Activated CD4-positive, alpha-beta T cell treated with anti-CD3 and anti-CD28 coated beads for 4 hours (primary cell): ENCODE data around the gene ATF6B.

Source experiments
- DNase-seq, 2 donors: peaks; one replicate each; pipeline ENCODE4 v3.0.0-alpha.2; 2020

ATF6B gene

GRCh38 chr6:32127717-32128592, at the start of gene ATF6B:
TSS of gene ATF6B (minus strand) at chr6:32128246. CDS start at chr6:32128207, 39 bp downstream.
- DNase-seq: peak; percentile 96 to 99

- peak in 1 of 2 donors; percentile 31 for DNase-seq
Measured at GRCh38 chr6:32177183-32177787, 49.2 kb upstream of the ATF6B start.

GRCh38 chr6:32176476-32177182, 48.6 kb upstream of the ATF6B start:
- DNase-seq: no peak

GRCh38 chr6:32175711-32176475, 47.8 kb upstream of the ATF6B start, which contains the start of gene AGPAT1:
TSS of gene AGPAT1 (minus strand) at chr6:32176084. CDS start at chr6:32171496, 4,588 bp downstream.
- DNase-seq: peak; percentile 93 to 97

- no peak for DNase-seq
Measured at GRCh38 chr6:32175322-32175710, 47.3 kb upstream of the ATF6B start.

- no peak for DNase-seq
Measured at GRCh38 chr6:32174416-32174815, 46.4 kb upstream of the ATF6B start.

GRCh38 chr6:32173051-32173727, 45.1 kb upstream of the ATF6B start:
- no peak for DNase-seq

GRCh38 chr6:32171234-32171633, 43.2 kb upstream of the ATF6B start:
- no peak for DNase-seq

GRCh38 chr6:32170294-32170693, 42.2 kb upstream of the ATF6B start:
- DNase-seq: no peak

GRCh38 chr6:32168807-32169591, 41.0 kb upstream of the ATF6B start:
- no peak for DNase-seq

- no peak for DNase-seq
Measured at GRCh38 chr6:32168350-32168749, 40.3 kb upstream of the ATF6B start.

- DNase-seq: no peak
Measured at GRCh38 chr6:32167761-32168262, 39.8 kb upstream of the ATF6B start.

GRCh38 chr6:32167154-32167760, 39.2 kb upstream of the ATF6B start:
- no peak for DNase-seq

GRCh38 chr6:32166411-32167061, 38.5 kb upstream of the ATF6B start:
- no peak for DNase-seq

- no peak for DNase-seq
Measured at GRCh38 chr6:32164295-32164694, 36.2 kb upstream of the ATF6B start, which contains the start of gene EGFL8. TSS of gene EGFL8 (plus strand) at chr6:32164595. CDS start at chr6:32166166, 1,571 bp downstream.

GRCh38 chr6:32163559-32164258, 35.7 kb upstream of the ATF6B start:
- no peak for DNase-seq

GRCh38 chr6:32158052-32158451, 30.0 kb upstream of the ATF6B start:
- DNase-seq: no peak

GRCh38 chr6:32156891-32157290, 28.8 kb upstream of the ATF6B start:
- no peak for DNase-seq

GRCh38 chr6:32154514-32155161, 26.6 kb upstream of the ATF6B start:
- DNase-seq: peak; percentile 58 to 61
